Activated CD4-positive, alpha-beta T cell treated with anti-CD3 and anti-CD28 coated beads, Interleukin-2, amount 10 ng/mL, durations not matched to agents 7 days and 5 days (primary cell): ENCODE measurements around the gene OR9I1. TPM values are rescaled to one million over a fixed set of nuclear protein-coding genes. Genes with fewer than 3 reads are reported as not detected.

Experiments
- CTCF ChIA-PET: fragments of 350-600 bp; sonication (Branson Sonifier 250); formaldehyde crosslinking; loops from one replicate; lab custom pipeline; 2021; ENCODE audit warnings: antibody characterized with exemption; lab: Charles Lee
- POLR2A ChIA-PET: fragments of 350-600 bp; sonication (Branson Sonifier 250); formaldehyde crosslinking; loops from one replicate; lab custom pipeline; 2021; ENCODE audit warnings: antibody characterized with exemption; lab: Charles Lee
- DNase-seq: peaks from one replicate; pipeline ENCODE4 v3.0.0-alpha.2; 2020
- H3K27ac Mint-ChIP-seq: one replicate; pipeline ENCODE4 v1.8.0; 2021; ENCODE audit warnings: mild to moderate bottlenecking, moderate library complexity, mixed read lengths
- H3K27me3 Mint-ChIP-seq: one replicate; pipeline ENCODE4 v1.8.0; 2021; ENCODE audit warnings: mixed read lengths
- H3K36me3 Mint-ChIP-seq: one replicate; pipeline ENCODE4 v1.8.0; 2021; ENCODE audit warnings: low read depth, mixed read lengths
- H3K4me1 Mint-ChIP-seq: one replicate; pipeline ENCODE4 v1.8.0; 2021; ENCODE audit warnings: mixed read lengths
- H3K4me3 Mint-ChIP-seq: one replicate; pipeline ENCODE4 v1.8.0; 2021; ENCODE audit warnings: mild to moderate bottlenecking, moderate library complexity, mixed read lengths
- H3K9me3 Mint-ChIP-seq: one replicate; pipeline ENCODE4 v1.8.0; 2021; ENCODE audit warnings: mixed read lengths
- total RNA-seq, 2 experiments: library from RNA; stranded (reverse); gene quantifications; one replicate each; pipeline ENCODE4 v1.2.3, GENCODE V29; 2021

Gene OR9I1
- total RNA-seq, 2 experiments from 2014 or later: not detected

DNA sequence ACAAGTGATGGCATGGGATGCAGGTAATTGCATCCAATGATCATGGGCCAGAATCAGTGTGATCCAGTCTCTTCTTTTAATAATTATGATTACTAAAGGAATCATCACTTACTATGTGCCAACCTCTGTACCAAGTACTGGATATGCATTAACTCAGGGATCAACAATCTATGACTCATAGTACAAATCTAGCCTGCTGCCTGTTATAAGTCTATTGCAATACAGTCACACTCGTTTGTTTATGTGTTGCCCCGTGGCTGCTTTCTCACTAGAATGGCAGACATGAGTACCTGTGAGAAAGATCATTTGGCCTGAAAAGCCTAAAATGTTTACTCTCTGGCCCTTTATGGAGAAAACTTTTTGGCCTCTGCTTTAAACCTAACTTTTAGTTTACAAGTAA is 49.5 kb downstream of the OR9I1 start:
- Mint-ChIP-seq H3K4me1 (no peaks in the 10 kb centered on the region), H3K4me3 (no peak overlapping the region), H3K27ac (no peak overlapping the region), H3K36me3 (no peaks in the 10 kb centered on the region), H3K27me3 (peaks cover 2% of the 10 kb centered on the region), H3K9me3 (no peaks in the 10 kb centered on the region)
- ChIA-PET CTCF (no interaction called here), POLR2A (no interaction called here)
- no peak for DNase-seq

DNA sequence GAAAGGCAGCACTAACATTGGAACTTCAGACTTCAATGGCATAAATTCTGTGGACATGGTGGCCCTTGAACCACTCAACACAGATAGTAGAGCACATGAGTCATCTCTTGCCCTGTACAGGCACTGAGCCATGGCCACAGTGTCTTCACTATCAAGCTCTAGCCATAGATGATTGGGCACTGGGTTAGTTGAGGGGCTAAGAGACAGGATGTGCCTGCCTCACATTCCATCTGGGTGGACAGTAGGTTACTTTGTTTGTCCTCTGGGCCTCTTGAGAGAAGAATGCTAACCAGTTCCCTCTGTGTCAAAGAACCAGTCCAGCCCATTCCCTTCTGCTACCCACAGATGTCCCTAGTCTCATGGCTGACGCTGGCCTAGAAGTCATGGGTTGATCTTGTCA is 54.7 kb downstream of the OR9I1 start:
- Mint-ChIP-seq H3K36me3 (no peaks in the 10 kb centered on the region), H3K4me1 (no peaks in the 10 kb centered on the region), H3K4me3 (no peak overlapping the region), H3K9me3 (no peaks in the 10 kb centered on the region), H3K27ac (no peak overlapping the region), H3K27me3 (peaks cover 2% of the 10 kb centered on the region)
- ChIA-PET POLR2A (no interaction called here), CTCF (no interaction called here)
- DNase-seq: no peak

DNA sequence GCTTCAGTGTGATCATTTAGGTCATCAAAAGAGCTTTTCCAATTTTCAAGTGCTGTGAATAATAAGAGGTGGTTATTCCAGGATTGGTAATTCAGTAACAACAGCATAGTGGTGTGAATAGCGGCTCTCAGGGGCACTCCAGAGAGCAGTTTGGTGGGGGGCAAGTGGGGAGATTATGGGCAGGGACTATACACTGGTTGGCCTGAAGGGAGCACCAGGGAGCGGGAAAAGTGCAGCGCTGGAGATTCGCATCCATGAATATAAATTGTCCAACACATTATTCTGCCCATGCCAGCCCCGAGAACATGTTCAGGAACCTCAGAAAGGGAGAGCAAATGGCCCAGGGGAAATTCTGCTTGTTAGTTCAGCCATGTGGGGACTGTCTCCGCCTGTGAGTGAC is 56.7 kb downstream of the OR9I1 start:
- no peak overlapping the region for H3K27ac Mint-ChIP-seq
- no peak for DNase-seq
- no peaks in the 10 kb centered on the region for H3K36me3 Mint-ChIP-seq
- no peaks in the 10 kb centered on the region for H3K9me3 Mint-ChIP-seq
- POLR2A ChIA-PET: no interaction called here
- H3K4me3 Mint-ChIP-seq: no peak overlapping the region
- CTCF ChIA-PET: no interaction called here
- peaks cover under 1% of the 10 kb centered on the region for H3K27me3 Mint-ChIP-seq
- no peaks in the 10 kb centered on the region for H3K4me1 Mint-ChIP-seq

DNA sequence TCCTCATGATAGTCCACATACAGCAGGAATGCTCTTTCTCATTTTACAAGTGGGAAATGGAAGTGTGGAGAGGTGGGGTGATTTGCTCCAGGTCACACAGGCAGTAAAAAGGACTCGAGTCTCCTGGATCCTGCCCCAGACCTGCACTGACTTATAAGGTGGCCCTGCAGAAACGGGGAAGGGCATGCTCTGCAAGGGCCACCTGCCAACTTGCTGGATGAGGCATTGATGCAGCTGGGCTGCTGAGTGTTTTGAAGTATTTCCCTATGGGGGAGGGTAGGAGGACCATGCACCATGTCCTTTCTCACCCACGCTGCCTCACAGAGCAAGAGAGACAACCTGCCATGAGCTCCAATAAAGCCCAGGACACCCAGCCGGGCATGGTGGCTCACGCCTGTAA is 57.6 kb downstream of the OR9I1 start:
- ChIA-PET CTCF (interaction anchor here (0.6 kb wide), 1 partner anchor 10 kb away, joined by 3 read pairs; no protein-coding TSS in a partner anchor), POLR2A (no interaction called here)
- H3K4me1 Mint-ChIP-seq: no peaks in the 10 kb centered on the region
- DNase-seq: no peak
- no peaks in the 10 kb centered on the region for H3K9me3 Mint-ChIP-seq
- no peak overlapping the region for H3K4me3 Mint-ChIP-seq
- no peaks in the 10 kb centered on the region for H3K27me3 Mint-ChIP-seq
- no peaks in the 10 kb centered on the region for H3K36me3 Mint-ChIP-seq
- no peak overlapping the region for H3K27ac Mint-ChIP-seq

Other genes starting within 250 kb of the OR9I1 start
- gene OR9Q1, start 101.6 kb downstream of the OR9I1 start, total RNA-seq: not detected
- gene OR6Q1, start 94.6 kb downstream of the OR9I1 start, total RNA-seq: not detected
- not detected for gene OR9Q2, start 63.5 kb upstream of the OR9I1 start, total RNA-seq
- gene OR1S2, start 78.6 kb upstream of the OR9I1 start, total RNA-seq: not detected
- gene OR1S1, start 87.2 kb upstream of the OR9I1 start, total RNA-seq: not detected
- not detected for gene OR10Q1, start 103.4 kb upstream of the OR9I1 start, total RNA-seq
- not detected for gene OR10W1, start 142.7 kb upstream of the OR9I1 start, total RNA-seq
- gene OR5B17, start 233.5 kb upstream of the OR9I1 start, total RNA-seq: not detected